HepG2 (cell line): Measurements from ENCODE around the gene FAM174C. TPM values are rescaled to one million over a fixed set of nuclear protein-coding genes. Genes with fewer than 3 reads are reported as not detected.
A peak's percentile ranks its signal among the peaks of the same experiment; 100 is the strongest.

Source experiments
- ATAC-seq: fragments of 200-7000 bp; cut with Tn5 transposase; 3 replicates; pipeline ENCODE4 v1.9.1; 2020; ENCODE audit warnings: mild to moderate bottlenecking, moderate library complexity
- BruUV-seq: library from RNA; stranded (reverse); fragments of 400-500 nt; replicated peaks from 2 replicates; lab custom pipeline; 2021; lab: Mats Ljungman, UMichigan
- CTCF ChIA-PET: fragments of 300-600 bp; formaldehyde crosslinking; extraction: SDS; loops from one replicate; lab custom pipeline; 2021; ENCODE audit warnings: low total read pairs, inconsistent platforms, low intra/inter-chr PET ratio; lab: Yijun Ruan, JAX
- POLR2A ChIA-PET: fragments of 350-600 bp; sonication (Branson Sonifier 250); formaldehyde crosslinking; loops from one replicate; lab custom pipeline; 2020; ENCODE audit warnings: antibody characterized with exemption, inconsistent platforms; lab: Yijun Ruan, JAX
- DNase-seq: peaks from one replicate; pipeline ENCODE4 v3.0.0-alpha.2; 2015; ENCODE audit warnings: low spot score
- FAIRE-seq: peaks from 3 replicates; lab custom pipeline; 2011; peaks lifted over from hg19 to GRCh38; lab: Jason Lieb, UNC
- H2AFZ ChIP-seq: one replicate; pipeline ENCODE4 v1.6.1; 2011; ENCODE audit warnings: low read length, inconsistent platforms
- H3K27ac ChIP-seq: fragments of 300-600 bp; 3 replicates; pipeline ENCODE4 v1.8.0; 2011; ENCODE audit warnings: mixed run types, mild to moderate bottlenecking, mixed read lengths, low read length, inconsistent platforms; ENCODE audit not compliant: insufficient read depth; ENCODE audit errors: extremely low read length
- H3K27me3 ChIP-seq, 2 experiments: fragments of 200-600 bp in 1 of 2; 2 replicates in 1 of 2; 3 replicates in 1 of 2; pipeline versions ENCODE4 v1.6.0 to v1.8.0; 2011; ENCODE audit warnings: low read length in 2 of 2, mild to moderate bottlenecking in 2 of 2, moderate library complexity in 2 of 2, inconsistent platforms in 1 of 2; ENCODE audit not compliant: insufficient read depth in 2 of 2, control insufficient read depth in 1 of 2
- H3K36me3 ChIP-seq, 2 experiments: fragments of 200-600 bp in 1 of 2; replicated peaks in 1 of 2; 2 replicates in 1 of 2; 3 replicates in 1 of 2; pipeline versions ENCODE4 v1.5.1 to v1.8.0; 2011; ENCODE audit warnings: low read length in 2 of 2, inconsistent platforms in 1 of 2; ENCODE audit not compliant: insufficient read depth in 2 of 2, control insufficient read depth in 1 of 2
- H3K4me1 ChIP-seq: 2 replicates; pipeline ENCODE4 v1.5.1; 2012; ENCODE audit warnings: low read length, inconsistent platforms; ENCODE audit not compliant: insufficient read depth
- H3K4me2 ChIP-seq: 2 replicates; pipeline ENCODE4 v1.6.0; 2011; ENCODE audit warnings: low read depth, low read length, inconsistent platforms
- H3K4me3 ChIP-seq, 3 experiments: fragments of 200-600 bp in 1 of 3; sonication (generic), shearing (Covaris generic) in 1 of 3; replicated peaks in 1 of 3; 2 replicates each; pipeline ENCODE4 v1.5.1; 2011 to 2016; ENCODE audit warnings: low read length in 3 of 3, inconsistent platforms in 2 of 3, low read depth in 2 of 3, mild to moderate bottlenecking in 2 of 3, control low read depth in 1 of 3, mixed read lengths in 1 of 3; ENCODE audit not compliant: insufficient read depth in 1 of 3
- H3K79me2 ChIP-seq: one replicate; pipeline ENCODE4 v1.6.1; 2011; ENCODE audit warnings: low read length, inconsistent platforms; ENCODE audit not compliant: insufficient read depth
- H3K9ac ChIP-seq: 2 replicates; pipeline ENCODE4 v1.6.0; 2011; ENCODE audit warnings: mild to moderate bottlenecking, low read depth, low read length, inconsistent platforms; ENCODE audit not compliant: insufficient read depth
- H3K9me3 ChIP-seq: 2 replicates; pipeline ENCODE4 v1.5.1; 2012; ENCODE audit warnings: mild to moderate bottlenecking, low read length
- H4K20me1 ChIP-seq: 2 replicates; pipeline ENCODE4 v1.6.0; 2011; ENCODE audit warnings: inconsistent platforms, mild to moderate bottlenecking, low read length, moderate library complexity; ENCODE audit not compliant: insufficient read depth
- FOSL2 ChIP-seq: sonication (generic); formaldehyde crosslinking; IDR thresholded peaks from 2 replicates; pipeline ENCODE4 v1.4.0; 2020; ENCODE audit warnings: missing genetic modification reagents
- FOXA3 ChIP-seq: IDR thresholded peaks from 2 replicates; pipeline ENCODE4 v1.6.1; 2016; ENCODE audit warnings: missing genetic modification reagents, missing compliant biosample characterization
- NFRKB ChIP-seq: fragments of 450-650 bp; IDR thresholded peaks from 2 replicates; pipeline ENCODE4 v1.6.1; 2017
- RBM39 ChIP-seq: fragments of 200-400 bp; formaldehyde crosslinking; IDR thresholded peaks from one replicate; pipeline ENCODE4 v1.6.1; 2018; ENCODE audit warnings: antibody characterized with exemption, mild to moderate bottlenecking, low read depth, low read length; ENCODE audit not compliant: poor library complexity, severe bottlenecking
- SUZ12 ChIP-seq: fragments of 150-350 bp; IDR thresholded peaks from 2 replicates; pipeline ENCODE4 v1.6.1; 2014; ENCODE audit warnings: low read depth, low read length
- ZC3H13 ChIP-seq: sonication (generic); formaldehyde crosslinking; IDR thresholded peaks from 2 replicates; pipeline ENCODE4 v1.8.1; 2023; ENCODE audit warnings: mild to moderate bottlenecking, missing genetic modification reagents, moderate library complexity
- ZFP36L2 ChIP-seq: sonication (generic); formaldehyde crosslinking; IDR thresholded peaks from 2 replicates; pipeline ENCODE4 v1.4.0; 2020; ENCODE audit warnings: missing genetic modification reagents
- ZNF10 ChIP-seq: sonication (generic); formaldehyde crosslinking; IDR thresholded peaks from 2 replicates; pipeline ENCODE4 v1.4.0; 2020; ENCODE audit warnings: mild to moderate bottlenecking, low read depth, missing genetic modification reagents, borderline replicate concordance
- ZNF17 ChIP-seq: sonication (generic); formaldehyde crosslinking; IDR thresholded peaks from 2 replicates; pipeline ENCODE4 v1.5.0; 2020; ENCODE audit warnings: mild to moderate bottlenecking, missing genetic modification reagents
- ZNF251 ChIP-seq: sonication (generic); formaldehyde crosslinking; IDR thresholded peaks from 2 replicates; pipeline ENCODE4 v1.9.0; 2021; ENCODE audit warnings: mild to moderate bottlenecking, missing genetic modification reagents
- ZNF253 ChIP-seq: sonication (generic); formaldehyde crosslinking; IDR thresholded peaks from 2 replicates; pipeline ENCODE4 v1.8.0; 2022; ENCODE audit warnings: mild to moderate bottlenecking, missing genetic modification reagents, borderline replicate concordance
- ZNF563 ChIP-seq: sonication (generic); formaldehyde crosslinking; IDR thresholded peaks from 2 replicates; pipeline ENCODE4 v1.8.0; 2022; ENCODE audit warnings: mild to moderate bottlenecking, moderate library complexity, missing genetic modification reagents
- ZNF589 ChIP-seq: sonication (generic); formaldehyde crosslinking; conservative IDR thresholded peaks from 2 replicates; pipeline ENCODE4 v1.8.0; 2022; ENCODE audit warnings: mild to moderate bottlenecking, moderate library complexity, missing genetic modification reagents
- ZNF619 ChIP-seq: sonication (generic); formaldehyde crosslinking; IDR thresholded peaks from 2 replicates; pipeline ENCODE4 v1.4.0; 2020; ENCODE audit warnings: mild to moderate bottlenecking, missing genetic modification reagents
- ZSCAN30 ChIP-seq: sonication (generic); formaldehyde crosslinking; IDR thresholded peaks from 2 replicates; pipeline ENCODE4 v1.5.0; 2020; ENCODE audit warnings: mild to moderate bottlenecking, missing genetic modification reagents
- WGBS: methylation state at CpG from one replicate; pipeline ENCODE4 v1.1.6; 2017; ENCODE audit warnings: low lambda C conversion rate; 5-methylcytosine and 5-hydroxymethylcytosine counted together
- in situ Hi-C: cut with HindIII; loops from 2 replicates; pipeline ENCODE4 v1.10.0; 2017; ENCODE audit warnings: low pct_unique_long_range_greater_than_20kb; ENCODE audit not compliant: extremely low pct_ligation_motif_present
- intact Hi-C: fragments of 100-400 bp; cut with micrococcal nuclease; formaldehyde crosslinking; loops from one replicate; pipeline ENCODE4 v1.10.0; 2022; ENCODE audit not compliant: unreplicated experiment
- polyA plus RNA-seq, 8 experiments: library from polyadenylated mRNA; depleted of rRNA in 3 of 8; stranded (reverse) in 7 of 8; unstranded in 1 of 8; fragments of >200 nt; fragmentation: Illumina TruSeq in 4 of 8; extraction: Trizol in 4 of 8; gene quantifications; 2 replicates each; pipeline versions ENCODE4 v1.2.1 to v1.2.3, GENCODE V29; 2011 to 2016; ENCODE audit warnings: low read depth in 4 of 8, missing spikeins in 1 of 8, mixed read lengths in 1 of 8; ENCODE audit not compliant: insufficient read depth in 1 of 8
- total RNA-seq, 5 experiments: library from RNA; depleted of rRNA; stranded (reverse); fragments of >200 nt; fragmentation: Illumina TruSeq; extraction: Trizol; gene quantifications; 2 replicates each; pipeline ENCODE4 v1.2.3, GENCODE V29; 2016; ENCODE audit warnings: low read depth in 1 of 5
- TF ChIP-seq, protein P1 (sequence below): sonication (generic); formaldehyde crosslinking; IDR thresholded peaks from 2 replicates; pipeline ENCODE4 v1.8.0; 2022; ENCODE audit warnings: missing genetic modification reagents, mild to moderate bottlenecking, inconsistent platforms, borderline replicate concordance
- TF ChIP-seq, protein P2 (sequence below): sonication (generic); formaldehyde crosslinking; IDR thresholded peaks from 2 replicates; pipeline ENCODE4 v1.4.0; 2020; ENCODE audit warnings: missing genetic modification reagents, mild to moderate bottlenecking, borderline replicate concordance
- TF ChIP-seq, protein P3 (sequence below): sonication (generic); formaldehyde crosslinking; IDR thresholded peaks from 2 replicates; pipeline ENCODE4 v1.5.0; 2020; ENCODE audit warnings: missing genetic modification reagents, mild to moderate bottlenecking, borderline replicate concordance
- TF ChIP-seq, protein P4 (sequence below): sonication (generic); formaldehyde crosslinking; IDR thresholded peaks from 2 replicates; pipeline ENCODE4 v1.5.1; 2020; ENCODE audit warnings: mild to moderate bottlenecking, missing genetic modification reagents, moderate library complexity

FAM174C gene
- total and polyA plus RNA-seq, 2 of the 13 experiments (the other 11 are each of a cell fraction or from before 2014, with no cell fraction given), result 19.5 to 31.3 TPM

DNA sequence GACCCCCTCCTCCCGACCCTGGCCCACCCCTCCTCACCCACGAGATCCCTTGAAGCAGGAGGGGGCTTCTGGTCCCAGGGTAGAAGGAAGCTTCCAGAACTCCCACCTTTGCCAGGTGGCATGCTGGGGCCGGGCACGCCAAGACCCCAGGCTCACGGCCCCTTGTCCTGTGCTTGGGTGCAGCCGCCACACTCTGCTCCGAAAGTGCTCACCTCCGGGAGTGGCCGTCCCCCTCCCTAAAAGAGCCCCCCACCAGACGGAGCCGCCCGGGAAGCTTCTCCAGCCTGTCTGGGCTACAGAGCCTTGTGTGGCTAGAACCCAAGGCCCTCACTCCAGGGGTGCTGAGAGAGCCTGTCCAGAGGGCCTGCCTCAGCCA lies 8.6 kb downstream of the FAM174C start:
- Histone ChIP-seq H3K79me2 (peaks cover 22% of the 10 kb centered on the region), H3K4me1 (peaks cover 47% of the 10 kb centered on the region), H3K4me3 (peak overlapping the region; percentile 59 to 70 (median 63)), H3K4me2 (peak overlapping the region; percentile 89), H2AFZ (no peak overlapping the region), H3K9ac (peak overlapping the region; percentile 60), H3K36me3 (peaks cover 2 to 5% of the 10 kb centered on the region in 2 experiments; a peak in 3 of 5 replicates), H3K27me3 (no peaks in the 10 kb centered on the region; a peak in 1 of 5 replicates), H4K20me1 (no peaks in the 10 kb centered on the region), H3K9me3 (no peaks in the 10 kb centered on the region), H3K27ac (peak overlapping the region; percentile 75)
- CTCF ChIA-PET, result no interaction called here
- no TSS peak for BruUV-seq
- intact Hi-C loops (no loop called here), in situ Hi-C loops (loop anchor here (5.0 kb wide), 2 partner anchors 33 to 88 kb away; no protein-coding TSS in a partner anchor)
- no peak for DNase-seq
- ATAC-seq, result no peak; the same call in 2 of the 3 replicates
- no CpG with 5 or more reads among the region's 12 CpGs for WGBS
- POLR2A ChIA-PET, result interaction anchor here (0.6 to 3.5 kb wide), 22 partner anchors 8 to 207 kb away, joined by 3 to 61 read pairs (median 6); partner anchors contain the start of genes CIRBP, FAM174C and REEP6
- no peak for FAIRE-seq
- TF ChIP-seq FOXA3 (CRISPR knock-in tag) (no peak), ZC3H13 (CRISPR knock-in tag) (0 out of 2 replicates have a peak, but pooled peaks have one; percentile 23), ZNF253 (no peak), ZSCAN30 (CRISPR knock-in tag) (0 out of 2 replicates have a peak, but pooled peaks have one; percentile 20), ZNF17 (CRISPR knock-in tag) (no peak), RBM39 (peak; percentile 26), ZNF589 (0 out of 2 replicates have a peak, but pooled peaks have one; percentile 38), SUZ12 (no peak), ZNF251 (no peak), ZFP36L2 (CRISPR knock-in tag) (no peak), FOSL2 (CRISPR knock-in tag) (no peak), ZNF10 (CRISPR knock-in tag) (no peak), ZNF563 (CRISPR knock-in tag) (no peak), NFRKB (no peak), ZNF619 (no peak)
- TF ChIP-seq, protein P1, sequence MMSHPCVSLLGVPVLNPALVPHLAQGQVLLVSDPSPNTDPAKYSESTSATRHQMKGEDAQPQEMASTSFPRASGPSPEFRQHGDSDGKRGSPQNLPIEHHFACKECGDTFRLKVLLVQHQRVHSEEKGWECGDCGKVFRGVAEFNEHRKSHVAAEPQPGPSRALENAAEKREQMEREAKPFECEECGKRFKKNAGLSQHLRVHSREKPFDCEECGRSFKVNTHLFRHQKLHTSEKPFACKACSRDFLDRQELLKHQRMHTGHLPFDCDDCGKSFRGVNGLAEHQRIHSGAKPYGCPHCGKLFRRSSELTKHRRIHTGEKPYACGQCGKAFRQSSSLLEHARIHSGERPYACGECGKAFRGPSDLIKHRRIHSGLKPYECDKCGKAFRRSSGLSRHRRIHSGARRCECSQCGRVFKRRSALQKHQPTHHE, result no peak
- TF ChIP-seq, protein P2, sequence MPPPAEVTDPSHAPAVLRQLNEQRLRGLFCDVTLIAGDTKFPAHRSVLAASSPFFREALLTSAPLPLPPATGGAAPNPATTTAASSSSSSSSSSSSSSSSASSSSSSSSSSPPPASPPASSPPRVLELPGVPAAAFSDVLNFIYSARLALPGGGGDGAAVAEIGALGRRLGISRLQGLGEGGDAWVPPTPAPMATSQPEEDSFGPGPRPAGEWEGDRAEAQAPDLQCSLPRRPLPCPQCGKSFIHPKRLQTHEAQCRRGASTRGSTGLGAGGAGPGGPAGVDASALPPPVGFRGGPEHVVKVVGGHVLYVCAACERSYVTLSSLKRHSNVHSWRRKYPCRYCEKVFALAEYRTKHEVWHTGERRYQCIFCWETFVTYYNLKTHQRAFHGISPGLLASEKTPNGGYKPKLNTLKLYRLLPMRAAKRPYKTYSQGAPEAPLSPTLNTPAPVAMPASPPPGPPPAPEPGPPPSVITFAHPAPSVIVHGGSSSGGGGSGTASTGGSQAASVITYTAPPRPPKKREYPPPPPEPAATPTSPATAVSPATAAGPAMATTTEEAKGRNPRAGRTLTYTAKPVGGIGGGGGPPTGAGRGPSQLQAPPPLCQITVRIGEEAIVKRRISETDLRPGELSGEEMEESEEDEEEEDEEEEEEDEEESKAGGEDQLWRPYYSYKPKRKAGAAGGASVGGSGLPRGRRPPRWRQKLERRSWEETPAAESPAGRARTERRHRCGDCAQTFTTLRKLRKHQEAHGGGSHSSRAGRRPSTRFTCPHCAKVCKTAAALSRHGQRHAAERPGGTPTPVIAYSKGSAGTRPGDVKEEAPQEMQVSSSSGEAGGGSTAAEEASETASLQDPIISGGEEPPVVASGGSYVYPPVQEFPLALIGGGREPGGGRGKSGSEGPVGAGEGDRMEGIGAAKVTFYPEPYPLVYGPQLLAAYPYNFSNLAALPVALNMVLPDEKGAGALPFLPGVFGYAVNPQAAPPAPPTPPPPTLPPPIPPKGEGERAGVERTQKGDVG (CRISPR knock-in tag), result no peak
- TF ChIP-seq, protein P3, sequence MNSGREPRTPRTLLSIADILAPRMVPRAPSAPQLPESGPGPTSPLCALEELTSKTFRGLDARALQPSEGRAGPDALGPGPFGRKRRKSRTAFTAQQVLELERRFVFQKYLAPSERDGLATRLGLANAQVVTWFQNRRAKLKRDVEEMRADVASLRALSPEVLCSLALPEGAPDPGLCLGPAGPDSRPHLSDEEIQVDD, result 0 out of 2 replicates have a peak, but pooled peaks have one; percentile 38
- TF ChIP-seq, protein P4, sequence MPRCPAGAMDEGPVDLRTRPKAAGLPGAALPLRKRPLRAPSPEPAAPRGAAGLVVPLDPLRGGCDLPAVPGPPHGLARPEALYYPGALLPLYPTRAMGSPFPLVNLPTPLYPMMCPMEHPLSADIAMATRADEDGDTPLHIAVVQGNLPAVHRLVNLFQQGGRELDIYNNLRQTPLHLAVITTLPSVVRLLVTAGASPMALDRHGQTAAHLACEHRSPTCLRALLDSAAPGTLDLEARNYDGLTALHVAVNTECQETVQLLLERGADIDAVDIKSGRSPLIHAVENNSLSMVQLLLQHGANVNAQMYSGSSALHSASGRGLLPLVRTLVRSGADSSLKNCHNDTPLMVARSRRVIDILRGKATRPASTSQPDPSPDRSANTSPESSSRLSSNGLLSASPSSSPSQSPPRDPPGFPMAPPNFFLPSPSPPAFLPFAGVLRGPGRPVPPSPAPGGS (CRISPR knock-in tag), result 0 out of 2 replicates have a peak, but pooled peaks have one; percentile 22
